ENCODE data around the gene ZNF70. TPM values are rescaled to one million over a fixed set of nuclear protein-coding genes. Genes with fewer than 3 reads are reported as not detected.
A peak's percentile ranks its signal among the peaks of the same experiment; 100 is the strongest.

ZNF70 gene
- total and polyA plus RNA-seq, 3 experiments from 2014 or later, result 0.35 to 3.7 (median 3.4) TPM

- ChIA-PET POLR2A (no interaction called here), CTCF (interaction anchor here (1.0 to 1.5 kb wide), 3 partner anchors 13 to 118 kb away, joined by 3 to 5 read pairs (median 5); partner anchors contain the start of gene MIF)
- H3K4me3 Mint-ChIP-seq, result peak overlapping the region in 1 of 7 donors; percentile 51
- peaks cover 9 to 17% (median 10%) of the 10 kb centered on the region in 3 donors for H3K4me1 Mint-ChIP-seq
- no peaks in the 10 kb centered on the region for H3K27me3 ChIP-seq (ENCODE audit: insufficient read depth, low read length, poor library complexity, severe bottlenecking)
- DNase-seq, result no peak
- H3K4me1 ChIP-seq (ENCODE audit: insufficient read depth, low read length), result peaks cover 8% of the 10 kb centered on the region
- no peaks in the 10 kb centered on the region for H3K27me3 Mint-ChIP-seq
- peak overlapping the region in 1 of 8 donors; percentile 18 for H3K27ac Mint-ChIP-seq
- H3K36me3 Mint-ChIP-seq, result no peaks in the 10 kb centered on the region
- H3K27ac ChIP-seq (ENCODE audit: low read depth, low read length), result no peak overlapping the region
- no peaks in the 10 kb centered on the region for H3K9me3 Mint-ChIP-seq
- H3K4me3 ChIP-seq (ENCODE audit: low read length), result no peak overlapping the region
- no peaks in the 10 kb centered on the region for H3K36me3 ChIP-seq (ENCODE audit: insufficient read depth, low read length)
- H3K9me3 ChIP-seq (ENCODE audit: low read length), result no peaks in the 10 kb centered on the region
Observed at GRCh38 chr22:23775779-23776375, 25.0 kb upstream of the ZNF70 start.

- Mint-ChIP-seq H3K36me3 (no peaks in the 10 kb centered on the region), H3K4me1 (peaks cover 10 to 18% (median 11%) of the 10 kb centered on the region in 3 donors), H3K4me3 (no peak overlapping the region), H3K27me3 (no peaks in the 10 kb centered on the region), H3K9me3 (no peaks in the 10 kb centered on the region), H3K27ac (no peak overlapping the region)
- no peak overlapping the region for H3K4me3 ChIP-seq (ENCODE audit: low read length)
- peaks cover 8% of the 10 kb centered on the region for H3K4me1 ChIP-seq (ENCODE audit: insufficient read depth, low read length)
- H3K27me3 ChIP-seq (ENCODE audit: insufficient read depth, low read length, poor library complexity, severe bottlenecking), result no peaks in the 10 kb centered on the region
- no peaks in the 10 kb centered on the region for H3K36me3 ChIP-seq (ENCODE audit: insufficient read depth, low read length)
- H3K9me3 ChIP-seq (ENCODE audit: low read length), result no peaks in the 10 kb centered on the region
- no peak overlapping the region for H3K27ac ChIP-seq (ENCODE audit: low read depth, low read length)
- no peak for DNase-seq
- ChIA-PET POLR2A (no interaction called here), CTCF (interaction anchor here (1.0 to 1.5 kb wide), 4 partner anchors 11 to 119 kb away, joined by 3 to 5 read pairs (median 4); partner anchors contain the start of gene MIF)
Observed at GRCh38 chr22:23774922-23775436, 24.1 kb upstream of the ZNF70 start.

- Histone ChIP-seq H3K27me3 (ENCODE audit: insufficient read depth, low read length, poor library complexity, severe bottlenecking) (no peaks in the 10 kb centered on the region), H3K4me1 (ENCODE audit: insufficient read depth, low read length) (peaks cover 8% of the 10 kb centered on the region), H3K36me3 (ENCODE audit: insufficient read depth, low read length) (no peaks in the 10 kb centered on the region), H3K9me3 (ENCODE audit: low read length) (no peaks in the 10 kb centered on the region), H3K4me3 (ENCODE audit: low read length) (no peak overlapping the region), H3K27ac (ENCODE audit: low read depth, low read length) (no peak overlapping the region)
- Mint-ChIP-seq H3K27ac (peak overlapping the region in 1 of 8 donors; percentile 42), H3K4me1 (peaks cover 10 to 21% (median 11%) of the 10 kb centered on the region in 3 donors), H3K27me3 (no peaks in the 10 kb centered on the region), H3K9me3 (no peaks in the 10 kb centered on the region), H3K4me3 (no peak overlapping the region), H3K36me3 (no peaks in the 10 kb centered on the region)
- POLR2A ChIA-PET, result no interaction called here
- DNase-seq, result no peak
- CTCF ChIA-PET, result interaction anchor here (1.4 to 1.5 kb wide), 3 partner anchors 11 to 120 kb away, joined by 3 to 5 read pairs (median 4); partner anchors contain the start of gene MIF
Observed at GRCh38 chr22:23774114-23774921, 23.4 kb upstream of the ZNF70 start.

DNA sequence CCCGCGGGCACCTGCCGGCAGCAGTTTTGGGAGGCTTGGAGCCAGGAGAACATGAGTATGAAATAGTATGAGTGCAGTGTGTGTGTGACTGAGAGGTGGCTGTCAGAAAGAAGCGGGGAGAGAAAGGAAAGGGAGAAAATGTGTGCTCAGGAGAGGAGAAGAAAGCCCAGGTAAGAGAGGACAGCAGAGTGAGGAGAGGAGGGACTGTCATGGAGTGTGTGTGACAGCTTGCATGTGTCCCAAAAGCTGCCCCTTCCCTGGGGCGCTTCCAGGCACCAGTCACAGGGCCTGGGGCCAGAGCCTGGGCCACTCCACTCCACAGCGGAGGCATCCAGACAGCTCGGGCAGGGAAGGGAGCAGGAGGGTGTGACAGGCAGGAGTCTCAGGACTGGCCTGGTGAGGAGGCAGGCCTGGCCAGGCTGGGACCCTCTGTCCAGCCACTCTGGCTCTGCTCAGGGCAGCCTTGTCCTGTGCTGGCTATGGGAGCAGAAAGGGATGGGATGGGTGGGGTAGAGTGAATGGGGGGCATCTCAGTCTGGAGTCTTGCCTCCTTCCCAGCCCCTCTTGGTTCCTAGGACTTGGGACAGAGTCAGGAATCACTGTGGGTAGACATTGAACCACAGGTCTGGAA is 22.7 kb upstream of the ZNF70 start:
- no peaks in the 10 kb centered on the region for H3K9me3 ChIP-seq (ENCODE audit: low read length)
- ChIA-PET CTCF (interaction anchor here (1.4 kb wide), 2 partner anchors 12 to 76 kb away, joined by 3 to 4 read pairs; no protein-coding TSS in a partner anchor), POLR2A (interaction anchor here (1.3 kb wide), 1 partner anchor 84 kb away, joined by 4 read pairs; the partner anchor contains the start of gene SLC2A11)
- Mint-ChIP-seq H3K4me1 (peaks cover 10 to 21% (median 11%) of the 10 kb centered on the region in 3 donors), H3K27me3 (no peaks in the 10 kb centered on the region), H3K9me3 (no peaks in the 10 kb centered on the region), H3K36me3 (no peaks in the 10 kb centered on the region), H3K4me3 (peak overlapping the region in 6 of 7 donors; percentile 18 to 72 (median 55)), H3K27ac (peak overlapping the region in 3 of 8 donors; percentile 1 to 9 (median 3))
- H3K36me3 ChIP-seq (ENCODE audit: insufficient read depth, low read length), result no peaks in the 10 kb centered on the region
- no peak for DNase-seq
- H3K4me1 ChIP-seq (ENCODE audit: insufficient read depth, low read length), result peaks cover 8% of the 10 kb centered on the region
- H3K4me3 ChIP-seq (ENCODE audit: low read length), result no peak overlapping the region
- H3K27ac ChIP-seq (ENCODE audit: low read depth, low read length), result no peak overlapping the region
- no peaks in the 10 kb centered on the region for H3K27me3 ChIP-seq (ENCODE audit: insufficient read depth, low read length, poor library complexity, severe bottlenecking)

GRCh38 chr22:23772649-23773473 is 21.9 kb upstream of the ZNF70 start, which contains the start of gene MMP11:
Gene MMP11 (plus strand): TSS chr22:23772849. CDS start chr22:23772871, 22 bp downstream.
- peak within 1 kb of the TSS in 3 of 8 donors; percentile 1 to 47 (median 3) for H3K27ac Mint-ChIP-seq
- H3K36me3 Mint-ChIP-seq, result no peaks in the 10 kb centered on the region
- H3K4me1 ChIP-seq (ENCODE audit: insufficient read depth, low read length), result peaks cover 13% of the 10 kb centered on the region
- ChIA-PET POLR2A (interaction anchor here (1.3 kb wide), 2 partner anchors 14 to 84 kb away, joined by 4 read pairs; partner anchors contain the start of genes SLC2A11 and SMARCB1), CTCF (interaction anchor here (2.9 kb wide), 1 partner anchor 85 kb away, joined by 10 read pairs; the partner anchor contains the start of gene SLC2A11)
- H3K27me3 Mint-ChIP-seq, result no peaks in the 10 kb centered on the region
- peaks cover 11 to 27% (median 12%) of the 10 kb centered on the region in 3 donors for H3K4me1 Mint-ChIP-seq
- no peak within 1 kb of the TSS for H3K4me3 ChIP-seq (ENCODE audit: low read length)
- no peaks in the 10 kb centered on the region for H3K36me3 ChIP-seq (ENCODE audit: insufficient read depth, low read length)
- no peak within 1 kb of the TSS for H3K27ac ChIP-seq (ENCODE audit: low read depth, low read length)
- no peaks in the 10 kb centered on the region for H3K9me3 ChIP-seq (ENCODE audit: low read length)
- peak within 1 kb of the TSS; percentile 45 to 87 (median 72) for H3K4me3 Mint-ChIP-seq
- DNase-seq, result peak in 4 of 5 donors; percentile 42 to 70 (median 48)
- H3K9me3 Mint-ChIP-seq, result no peaks in the 10 kb centered on the region
- no peaks in the 10 kb centered on the region for H3K27me3 ChIP-seq (ENCODE audit: insufficient read depth, low read length, poor library complexity, severe bottlenecking)

- Mint-ChIP-seq H3K9me3 (no peaks in the 10 kb centered on the region), H3K36me3 (no peaks in the 10 kb centered on the region), H3K27me3 (no peaks in the 10 kb centered on the region), H3K4me1 (peaks cover 11 to 28% (median 12%) of the 10 kb centered on the region in 3 donors), H3K27ac (peak overlapping the region in 1 of 8 donors; percentile 47), H3K4me3 (peak overlapping the region; percentile 45 to 87 (median 72))
- H3K27ac ChIP-seq (ENCODE audit: low read depth, low read length), result no peak overlapping the region
- H3K4me3 ChIP-seq (ENCODE audit: low read length), result no peak overlapping the region
- H3K27me3 ChIP-seq (ENCODE audit: insufficient read depth, low read length, poor library complexity, severe bottlenecking), result no peaks in the 10 kb centered on the region
- ChIA-PET POLR2A (interaction anchor here (1.3 kb wide), 2 partner anchors 15 to 85 kb away, joined by 4 read pairs; partner anchors contain the start of genes SLC2A11 and SMARCB1), CTCF (interaction anchor here (2.9 kb wide), 1 partner anchor 85 kb away, joined by 10 read pairs; the partner anchor contains the start of gene SLC2A11)
- H3K9me3 ChIP-seq (ENCODE audit: low read length), result no peaks in the 10 kb centered on the region
- no peaks in the 10 kb centered on the region for H3K36me3 ChIP-seq (ENCODE audit: insufficient read depth, low read length)
- no peak for DNase-seq
- peaks cover 13% of the 10 kb centered on the region for H3K4me1 ChIP-seq (ENCODE audit: insufficient read depth, low read length)
Observed at GRCh38 chr22:23772315-23772648, 21.4 kb upstream of the ZNF70 start.

Measured in CD8-positive, alpha-beta memory T cell (primary cell).